Effector memory CD4-positive, alpha-beta T cell (primary cell): ENCODE results near the gene FOXN1.
"Not testable (repeated sequence)": the region's sequence is repeated elsewhere in the genome, so short reads cannot be mapped to it uniquely, and the experiment has no call there.

Experiments
- DNase-seq, 3 donors: peaks; one replicate each; pipeline ENCODE4 v3.0.0-alpha.2; 2020
- H3K27ac ChIP-seq: 2 replicates; pipeline ENCODE4 v1.7.0; 2013; ENCODE audit warnings: mild to moderate bottlenecking, low read length, moderate library complexity; ENCODE audit not compliant: insufficient read depth, poor library complexity, severe bottlenecking
- H3K27me3 ChIP-seq: replicated peaks from 2 replicates; pipeline ENCODE4 v1.7.0; 2013; ENCODE audit warnings: mild to moderate bottlenecking, low read length; ENCODE audit not compliant: insufficient read depth, control insufficient read depth, poor library complexity, severe bottlenecking
- H3K36me3 ChIP-seq: 2 replicates; pipeline ENCODE4 v1.7.0; 2013; ENCODE audit warnings: mild to moderate bottlenecking, low read length, moderate library complexity; ENCODE audit not compliant: control insufficient read depth, insufficient read depth
- H3K4me1 ChIP-seq: 2 replicates; pipeline ENCODE4 v1.7.0; 2013; ENCODE audit warnings: low read length, mild to moderate bottlenecking; ENCODE audit not compliant: control insufficient read depth, insufficient read depth, poor library complexity, severe bottlenecking
- H3K4me3 ChIP-seq: 2 replicates; pipeline ENCODE4 v1.7.0; 2013; ENCODE audit warnings: low read length, low read depth, mild to moderate bottlenecking; ENCODE audit not compliant: insufficient read depth, poor library complexity, severe bottlenecking
- H3K9me3 ChIP-seq: 2 replicates; pipeline ENCODE4 v1.7.0; 2013; ENCODE audit warnings: mild to moderate bottlenecking, low read length, moderate library complexity; ENCODE audit not compliant: control insufficient read depth
- total RNA-seq, 3 donors: gene quantifications; one replicate each; lab custom pipeline; 2026; lab: John Stamatoyannopoulos, UW

Gene FOXN1, protein sequence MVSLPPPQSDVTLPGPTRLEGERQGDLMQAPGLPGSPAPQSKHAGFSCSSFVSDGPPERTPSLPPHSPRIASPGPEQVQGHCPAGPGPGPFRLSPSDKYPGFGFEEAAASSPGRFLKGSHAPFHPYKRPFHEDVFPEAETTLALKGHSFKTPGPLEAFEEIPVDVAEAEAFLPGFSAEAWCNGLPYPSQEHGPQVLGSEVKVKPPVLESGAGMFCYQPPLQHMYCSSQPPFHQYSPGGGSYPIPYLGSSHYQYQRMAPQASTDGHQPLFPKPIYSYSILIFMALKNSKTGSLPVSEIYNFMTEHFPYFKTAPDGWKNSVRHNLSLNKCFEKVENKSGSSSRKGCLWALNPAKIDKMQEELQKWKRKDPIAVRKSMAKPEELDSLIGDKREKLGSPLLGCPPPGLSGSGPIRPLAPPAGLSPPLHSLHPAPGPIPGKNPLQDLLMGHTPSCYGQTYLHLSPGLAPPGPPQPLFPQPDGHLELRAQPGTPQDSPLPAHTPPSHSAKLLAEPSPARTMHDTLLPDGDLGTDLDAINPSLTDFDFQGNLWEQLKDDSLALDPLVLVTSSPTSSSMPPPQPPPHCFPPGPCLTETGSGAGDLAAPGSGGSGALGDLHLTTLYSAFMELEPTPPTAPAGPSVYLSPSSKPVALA
- total RNA-seq: 0 reads per million in 3 donors

DNA sequence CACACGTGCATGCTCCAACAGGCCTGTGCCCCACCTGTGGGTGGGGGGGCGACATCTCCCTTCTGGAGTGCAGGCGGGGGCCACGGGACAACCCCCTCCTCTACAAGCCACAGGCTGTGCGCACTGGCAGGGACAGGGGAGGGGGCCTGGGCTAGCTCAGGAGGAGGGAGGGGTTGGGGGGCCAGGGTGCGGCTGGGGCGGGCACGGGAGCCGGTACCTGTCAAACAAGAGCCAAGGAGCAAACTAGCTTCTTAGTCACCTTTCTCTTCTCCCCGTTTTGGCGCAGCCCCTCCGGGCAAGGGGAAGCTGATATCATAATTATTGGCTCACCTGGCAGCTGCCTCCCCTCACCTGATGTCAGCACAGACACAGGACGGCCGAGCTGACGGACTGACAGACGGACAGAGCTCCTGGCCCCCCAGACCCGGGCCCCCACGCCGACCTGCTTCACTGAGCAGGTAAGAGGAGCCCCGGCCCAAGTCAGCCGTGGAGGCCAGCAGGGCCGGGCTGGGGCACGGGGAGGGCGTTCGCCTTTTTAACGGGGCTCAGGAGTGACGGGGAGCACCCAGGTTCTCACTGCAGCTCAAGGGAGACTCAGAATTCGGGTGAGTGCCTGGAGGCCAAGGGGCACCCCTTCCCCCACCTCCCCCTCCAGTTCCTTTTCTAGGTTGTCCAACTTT is at the start of gene FOXN1:
Gene FOXN1 (plus strand): TSS at position 363 of the 680 bp plus-strand sequence. CDS start 17,622 bp downstream, outside the sequence.
- H3K27me3 ChIP-seq: no peaks in the 10 kb centered on the region

DNA sequence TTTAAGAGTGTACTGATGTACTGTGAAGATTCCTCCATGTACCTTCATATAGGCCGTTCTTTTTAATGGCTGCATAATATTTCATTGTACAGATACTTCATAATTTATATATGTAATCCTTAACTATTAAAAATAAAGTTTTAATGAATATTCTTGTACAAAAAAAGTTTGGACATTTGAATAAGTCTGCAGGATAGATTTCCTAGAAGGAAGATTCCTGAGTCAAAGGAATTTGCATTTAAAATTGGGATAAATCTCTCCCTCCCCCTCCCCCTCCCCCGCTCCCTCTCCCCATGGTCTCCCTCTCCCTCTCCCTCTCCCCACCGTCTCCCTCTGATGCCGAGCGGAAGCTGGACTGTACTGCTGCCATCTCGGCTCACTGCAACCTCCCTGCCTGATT is 48.3 kb upstream of the FOXN1 start:
- Histone ChIP-seq H3K9me3 (no peaks in the 10 kb centered on the region), H3K27ac (no peak overlapping the region), H3K4me1 (no peaks in the 10 kb centered on the region), H3K36me3 (no peaks in the 10 kb centered on the region), H3K27me3 (no peaks in the 10 kb centered on the region), H3K4me3 (no peak overlapping the region)
- DNase-seq: no peak

More for the DNA sequence above, at the start of gene FOXN1:
- Histone ChIP-seq H3K4me3 (no peak within 1 kb of the TSS), H3K36me3 (no peaks in the 10 kb centered on the region), H3K4me1 (no peaks in the 10 kb centered on the region), H3K9me3 (no peaks in the 10 kb centered on the region), H3K27ac (no peak within 1 kb of the TSS)
- DNase-seq: no peak

DNA sequence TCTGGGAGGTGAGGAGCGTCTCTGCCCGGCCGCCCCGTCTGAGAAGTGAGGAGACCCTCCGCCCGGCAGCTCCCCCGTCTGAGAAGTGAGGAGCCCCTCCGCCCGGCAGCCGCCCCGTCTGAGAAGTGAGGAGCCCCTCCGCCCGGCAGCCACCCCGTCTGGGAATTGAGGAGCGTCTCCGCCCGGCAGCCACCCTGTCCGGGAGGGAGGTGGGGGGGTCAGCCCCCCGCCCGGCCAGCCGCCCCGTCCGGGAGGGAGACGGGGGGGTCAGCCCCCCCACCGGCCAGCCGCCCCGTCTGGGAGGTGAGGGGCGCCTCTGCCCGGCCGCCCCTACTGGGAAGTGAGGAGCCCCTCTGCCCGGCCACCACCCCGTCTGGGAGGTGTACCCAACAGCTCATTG is 47.3 kb upstream of the FOXN1 start:
- not testable (repeated sequence) for H3K4me1 ChIP-seq, H3K36me3 ChIP-seq, H3K9me3 ChIP-seq

DNA sequence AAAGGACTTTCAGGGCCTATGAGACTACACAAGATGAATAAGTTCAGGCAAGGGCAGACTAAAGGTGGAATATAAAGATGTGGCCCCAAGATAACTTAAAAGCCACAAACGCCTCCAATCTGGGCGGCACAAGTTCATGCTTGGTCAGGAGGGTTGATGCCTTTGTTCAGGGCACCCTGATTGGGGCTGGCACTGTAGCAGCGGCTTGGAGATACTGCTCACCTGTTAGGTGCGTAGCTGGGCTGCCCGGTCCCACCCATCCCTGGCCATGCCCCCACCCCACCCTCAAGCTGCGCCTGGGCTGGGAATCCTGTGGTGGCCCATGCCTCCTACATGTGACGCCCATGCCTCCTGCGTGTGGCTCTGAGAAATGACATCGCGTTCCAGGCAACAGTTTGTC is 45.2 kb upstream of the FOXN1 start:
- Histone ChIP-seq H3K4me1 (no peaks in the 10 kb centered on the region), H3K36me3 (no peaks in the 10 kb centered on the region), H3K27me3 (no peaks in the 10 kb centered on the region), H3K4me3 (no peak overlapping the region), H3K9me3 (no peaks in the 10 kb centered on the region), H3K27ac (no peak overlapping the region)
- no peak for DNase-seq

More for the DNA sequence above, 47.3 kb upstream of the FOXN1 start:
- not testable (repeated sequence) for H3K27me3 ChIP-seq, H3K27ac ChIP-seq, H3K4me3 ChIP-seq, DNase-seq

DNA sequence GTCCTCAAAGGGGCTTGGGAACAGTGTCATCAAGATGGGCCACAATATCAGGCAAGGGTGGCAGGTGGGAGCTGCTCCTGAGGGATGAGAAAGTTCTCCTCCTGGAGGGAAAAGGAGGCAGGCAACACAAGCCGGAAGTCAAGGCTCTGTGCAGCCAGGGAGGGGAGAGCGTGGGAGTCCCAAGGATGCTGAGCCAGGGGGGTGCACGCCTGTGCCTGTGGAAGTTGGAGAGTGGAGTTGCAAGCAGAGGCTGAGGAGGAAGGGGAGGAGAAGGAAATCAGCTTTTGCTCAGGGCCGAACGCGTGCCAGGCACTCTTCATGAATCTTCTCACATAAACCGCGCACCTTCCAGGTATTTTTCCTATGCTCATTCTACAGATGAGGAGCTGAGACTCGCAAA is 40.1 kb upstream of the FOXN1 start:
- Histone ChIP-seq H3K27me3 (no peaks in the 10 kb centered on the region), H3K4me1 (no peaks in the 10 kb centered on the region), H3K36me3 (no peaks in the 10 kb centered on the region), H3K4me3 (no peak overlapping the region), H3K27ac (no peak overlapping the region), H3K9me3 (no peaks in the 10 kb centered on the region)
- no peak for DNase-seq

DNA sequence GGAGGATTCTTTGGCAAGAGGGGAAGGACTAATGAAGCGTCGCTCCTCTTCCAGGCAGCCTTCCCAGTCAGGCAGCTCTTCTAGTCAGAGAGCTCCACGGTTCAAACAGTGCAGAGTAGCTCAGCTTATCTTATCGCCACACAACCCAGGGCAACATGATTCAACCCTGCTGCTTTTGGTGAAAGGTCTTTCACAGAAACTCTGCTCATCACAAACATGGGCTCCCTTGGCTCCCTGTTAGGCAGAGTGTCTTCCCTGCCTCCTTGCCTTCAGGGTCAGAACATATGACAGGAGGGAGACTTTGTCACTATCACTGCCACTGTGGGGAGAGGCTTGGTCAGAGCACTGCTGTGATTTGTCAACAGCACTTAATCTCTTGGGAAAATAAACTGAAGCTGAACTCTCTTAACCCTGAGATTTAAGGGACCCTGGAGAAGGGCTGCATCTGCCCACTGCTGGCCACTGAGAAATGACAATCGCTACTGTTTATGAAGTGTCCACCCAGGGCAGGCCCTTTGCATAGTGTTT is 39.6 kb upstream of the FOXN1 start:
- H3K9me3 ChIP-seq: no peaks in the 10 kb centered on the region
- no peak for DNase-seq
- H3K4me1 ChIP-seq: no peaks in the 10 kb centered on the region
- no peak overlapping the region for H3K4me3 ChIP-seq
- H3K27me3 ChIP-seq: no peaks in the 10 kb centered on the region
- no peaks in the 10 kb centered on the region for H3K36me3 ChIP-seq
- H3K27ac ChIP-seq: no peak overlapping the region

DNA sequence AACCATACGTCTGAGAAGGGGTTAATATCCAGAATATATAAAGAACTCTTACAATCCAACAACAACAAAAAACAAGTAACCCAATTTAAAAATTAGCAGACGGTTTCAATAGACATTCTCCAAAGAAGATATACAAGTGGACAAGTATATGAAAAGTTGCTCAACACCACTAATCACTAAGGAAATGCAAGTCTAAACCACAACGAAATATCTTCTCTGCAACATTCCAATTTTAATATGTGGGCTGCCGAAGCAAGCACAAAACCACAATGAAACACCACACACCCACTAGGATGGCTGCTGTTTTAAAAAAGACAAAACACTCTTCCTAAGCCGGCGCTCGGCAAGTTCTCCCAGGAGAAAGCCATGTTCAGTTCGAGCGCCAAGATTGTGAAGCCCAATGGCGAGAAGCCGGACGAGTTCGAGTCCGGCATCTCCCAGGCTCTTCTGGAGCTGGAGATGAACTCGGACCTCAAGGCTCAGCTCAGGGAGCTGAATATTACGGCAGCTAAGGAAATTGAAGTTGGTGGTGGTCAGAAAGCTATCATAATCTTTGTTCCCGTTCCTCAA is 38.6 kb upstream of the FOXN1 start:
- no peak overlapping the region for H3K4me3 ChIP-seq
- H3K36me3 ChIP-seq: no peaks in the 10 kb centered on the region
- H3K9me3 ChIP-seq: no peaks in the 10 kb centered on the region
- no peak for DNase-seq
- H3K27ac ChIP-seq: no peak overlapping the region
- no peaks in the 10 kb centered on the region for H3K4me1 ChIP-seq
- H3K27me3 ChIP-seq: no peaks in the 10 kb centered on the region

DNA sequence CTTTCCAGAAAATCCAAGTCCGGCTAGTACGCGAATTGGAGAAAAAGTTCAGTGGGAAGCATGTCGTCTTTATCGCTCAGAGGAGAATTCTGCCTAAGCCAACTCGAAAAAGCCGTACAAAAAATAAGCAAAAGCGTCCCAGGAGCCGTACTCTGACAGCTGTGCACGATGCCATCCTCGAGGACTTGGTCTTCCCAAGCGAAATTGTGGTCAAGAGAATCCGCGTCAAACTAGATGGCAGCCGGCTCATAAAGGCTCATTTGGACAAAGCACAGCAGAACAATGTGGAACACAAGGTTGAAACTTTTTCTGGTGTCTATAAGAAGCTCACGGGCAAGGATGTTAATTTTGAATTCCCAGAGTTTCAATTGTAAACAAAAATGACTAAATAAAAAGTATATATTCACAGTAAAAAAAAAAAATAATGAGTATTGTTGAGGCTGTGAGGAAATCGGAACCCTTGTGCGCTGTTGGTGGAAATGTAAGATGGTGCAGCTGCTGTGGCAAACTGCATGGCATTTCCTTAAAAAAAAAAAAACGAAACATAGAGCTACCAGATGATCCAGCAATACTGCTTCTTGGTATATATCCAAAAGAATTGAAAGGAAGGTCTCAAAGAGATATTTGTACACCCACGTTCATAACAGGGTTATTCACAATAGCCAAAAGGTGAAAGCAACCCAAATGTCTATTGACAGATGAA is 38.0 kb upstream of the FOXN1 start:
- not testable (repeated sequence) for H3K36me3 ChIP-seq, H3K27me3 ChIP-seq, DNase-seq, H3K4me3 ChIP-seq, H3K4me1 ChIP-seq, H3K27ac ChIP-seq, H3K9me3 ChIP-seq

DNA sequence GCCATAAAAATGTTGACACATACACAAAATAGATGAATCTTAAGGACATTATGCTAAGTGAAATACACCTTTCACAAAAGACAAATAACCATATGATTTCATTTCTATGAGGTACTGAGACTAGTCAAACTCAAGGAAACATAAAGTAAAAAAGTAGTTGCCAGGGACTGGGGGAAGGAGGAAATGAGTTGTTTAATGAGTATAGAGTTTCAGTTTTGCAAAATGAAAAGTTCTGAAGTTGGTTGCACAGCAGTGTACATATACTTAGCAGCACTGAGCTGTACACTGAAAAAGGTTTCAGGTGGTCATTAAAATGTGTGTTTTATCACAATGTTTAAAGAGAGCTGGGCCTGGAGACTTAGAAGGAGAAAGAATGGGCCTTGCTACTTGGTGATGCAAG is 37.4 kb upstream of the FOXN1 start:
- no peak overlapping the region for H3K4me3 ChIP-seq
- no peaks in the 10 kb centered on the region for H3K36me3 ChIP-seq
- H3K27me3 ChIP-seq: no peaks in the 10 kb centered on the region
- no peaks in the 10 kb centered on the region for H3K4me1 ChIP-seq
- no peaks in the 10 kb centered on the region for H3K9me3 ChIP-seq
- DNase-seq: no peak
- no peak overlapping the region for H3K27ac ChIP-seq
